Nephron progenitor cell (in vitro differentiated cells): ENCODE data around the gene RASD1.

Experiments
- DNase-seq: peaks from one replicate; pipeline ENCODE4 v3.0.0; 2021
- H3K27ac Mint-ChIP-seq: 2 replicates; pipeline ENCODE4 v1.8.0; 2021; ENCODE audit warnings: mild to moderate bottlenecking, moderate library complexity, mixed read lengths
- H3K27me3 Mint-ChIP-seq: 2 replicates; pipeline ENCODE4 v1.8.0; 2021; ENCODE audit warnings: mild to moderate bottlenecking, low read depth, mixed read lengths; ENCODE audit not compliant: poor library complexity
- H3K36me3 Mint-ChIP-seq: 2 replicates; pipeline ENCODE4 v1.8.0; 2021; ENCODE audit warnings: low read depth, mixed read lengths
- H3K4me1 Mint-ChIP-seq: 2 replicates; pipeline ENCODE4 v1.8.0; 2021; ENCODE audit warnings: mixed read lengths
- H3K4me3 Mint-ChIP-seq: 2 replicates; pipeline ENCODE4 v1.8.0; 2021; ENCODE audit warnings: mild to moderate bottlenecking, moderate library complexity, mixed read lengths
- H3K9me3 Mint-ChIP-seq: 2 replicates; pipeline ENCODE4 v1.8.0; 2021; ENCODE audit warnings: mild to moderate bottlenecking, moderate library complexity, mixed read lengths
- TF ChIP-seq, protein P1 (sequence below): fragments of 200-600 bp; sonication (generic); IDR thresholded peaks from 2 replicates; pipeline ENCODE4 v1.5.0; 2021; ENCODE audit warnings: antibody characterized with exemption

RASD1 gene

DNA sequence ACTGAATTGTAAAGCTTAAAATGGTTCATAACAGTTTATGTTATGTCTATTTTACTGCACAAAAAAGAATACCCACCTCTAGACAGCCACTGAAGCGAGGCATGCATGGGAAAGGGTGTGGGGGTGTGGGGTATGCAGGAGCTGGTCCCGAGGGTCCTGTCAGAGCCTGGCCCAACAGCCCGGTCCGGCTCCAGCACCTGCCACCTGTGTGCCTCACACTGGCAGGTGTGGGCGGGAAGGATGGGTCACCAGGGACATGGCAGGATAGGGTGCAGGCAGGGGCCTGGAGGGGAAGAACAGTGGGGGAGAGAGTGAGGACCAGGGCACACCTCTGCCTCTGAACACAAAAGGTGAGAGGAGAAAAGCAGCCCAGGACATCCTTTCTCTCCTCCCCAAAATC is 22.8 kb upstream of the RASD1 start:
- no peak overlapping the region for H3K27ac Mint-ChIP-seq
- no peak overlapping the region for H3K4me3 Mint-ChIP-seq
- TF ChIP-seq, protein P1, sequence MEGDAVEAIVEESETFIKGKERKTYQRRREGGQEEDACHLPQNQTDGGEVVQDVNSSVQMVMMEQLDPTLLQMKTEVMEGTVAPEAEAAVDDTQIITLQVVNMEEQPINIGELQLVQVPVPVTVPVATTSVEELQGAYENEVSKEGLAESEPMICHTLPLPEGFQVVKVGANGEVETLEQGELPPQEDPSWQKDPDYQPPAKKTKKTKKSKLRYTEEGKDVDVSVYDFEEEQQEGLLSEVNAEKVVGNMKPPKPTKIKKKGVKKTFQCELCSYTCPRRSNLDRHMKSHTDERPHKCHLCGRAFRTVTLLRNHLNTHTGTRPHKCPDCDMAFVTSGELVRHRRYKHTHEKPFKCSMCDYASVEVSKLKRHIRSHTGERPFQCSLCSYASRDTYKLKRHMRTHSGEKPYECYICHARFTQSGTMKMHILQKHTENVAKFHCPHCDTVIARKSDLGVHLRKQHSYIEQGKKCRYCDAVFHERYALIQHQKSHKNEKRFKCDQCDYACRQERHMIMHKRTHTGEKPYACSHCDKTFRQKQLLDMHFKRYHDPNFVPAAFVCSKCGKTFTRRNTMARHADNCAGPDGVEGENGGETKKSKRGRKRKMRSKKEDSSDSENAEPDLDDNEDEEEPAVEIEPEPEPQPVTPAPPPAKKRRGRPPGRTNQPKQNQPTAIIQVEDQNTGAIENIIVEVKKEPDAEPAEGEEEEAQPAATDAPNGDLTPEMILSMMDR: no peak
- H3K9me3 Mint-ChIP-seq: no peaks in the 10 kb centered on the region
- peaks cover 66% of the 10 kb centered on the region for H3K4me1 Mint-ChIP-seq
- no peaks in the 10 kb centered on the region for H3K27me3 Mint-ChIP-seq
- no peaks in the 10 kb centered on the region for H3K36me3 Mint-ChIP-seq
- DNase-seq: no peak

DNA sequence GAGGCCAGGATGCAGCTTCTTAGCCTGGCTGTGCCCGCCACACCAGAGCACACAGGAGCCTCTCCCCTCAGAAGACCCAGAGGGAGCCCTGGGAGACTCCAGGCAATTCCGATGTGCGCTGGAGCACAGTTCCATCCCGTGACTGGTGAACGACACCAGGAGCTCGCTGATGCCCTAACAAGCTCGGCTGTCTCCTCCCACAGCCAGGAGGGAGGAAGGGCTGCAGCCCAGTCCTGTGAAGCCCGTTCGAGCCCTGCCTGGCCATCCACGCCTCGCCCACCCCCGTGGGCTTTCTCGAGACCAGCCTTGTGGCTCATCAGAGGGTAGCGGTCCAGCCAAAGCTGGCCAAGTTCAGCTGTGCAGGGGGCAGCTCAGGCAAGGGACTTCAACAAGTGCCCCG is 21.8 kb upstream of the RASD1 start:
- DNase-seq: peak; percentile 26
- H3K4me3 Mint-ChIP-seq: no peak overlapping the region
- peaks cover 61% of the 10 kb centered on the region for H3K4me1 Mint-ChIP-seq
- TF ChIP-seq, protein P1: no peak
- H3K27me3 Mint-ChIP-seq: no peaks in the 10 kb centered on the region
- no peaks in the 10 kb centered on the region for H3K36me3 Mint-ChIP-seq
- H3K9me3 Mint-ChIP-seq: no peaks in the 10 kb centered on the region
- no peak overlapping the region for H3K27ac Mint-ChIP-seq

DNA sequence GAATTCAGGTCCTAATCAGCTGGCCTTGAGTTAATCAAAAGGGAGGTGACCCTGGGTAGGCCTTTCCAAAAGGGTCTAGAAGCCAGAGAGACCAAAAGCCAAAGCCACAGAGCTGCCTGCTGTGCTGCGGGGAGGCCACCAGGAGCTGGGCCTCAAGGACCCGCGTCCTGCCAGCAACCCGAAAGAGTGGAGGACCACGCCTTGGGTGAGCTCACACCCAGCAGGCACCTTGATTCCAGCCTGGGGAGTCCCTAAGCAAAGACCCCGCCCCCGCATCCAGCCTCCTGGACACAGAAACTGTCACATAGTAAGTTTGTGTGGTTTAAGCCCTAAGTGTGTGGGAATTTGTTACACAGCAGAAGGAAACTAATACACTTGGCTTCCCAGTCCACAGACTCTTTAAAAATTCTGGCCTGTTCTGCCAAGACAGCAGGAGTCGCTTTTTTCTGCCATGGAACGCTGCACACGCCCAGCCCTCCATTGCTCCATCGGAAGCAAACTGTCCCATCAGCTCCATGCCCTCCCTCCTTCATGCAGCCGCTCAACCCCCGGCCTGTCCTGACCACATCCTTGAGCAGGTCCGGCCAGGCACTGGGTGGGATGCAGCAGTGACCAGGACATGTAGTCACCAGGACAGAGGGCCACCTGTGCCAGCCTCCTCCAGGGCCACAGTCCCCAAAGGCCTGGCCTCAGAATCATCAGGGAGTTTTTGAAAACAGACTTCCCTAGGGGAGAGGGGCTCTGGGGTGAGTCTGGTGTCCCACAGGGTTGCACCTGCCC is 20.9 kb upstream of the RASD1 start:
- Mint-ChIP-seq H3K4me1 (peaks cover 53% of the 10 kb centered on the region), H3K27me3 (no peaks in the 10 kb centered on the region), H3K9me3 (no peaks in the 10 kb centered on the region), H3K27ac (no peak overlapping the region), H3K4me3 (no peak overlapping the region), H3K36me3 (no peaks in the 10 kb centered on the region)
- DNase-seq: no peak
- TF ChIP-seq, protein P1: no peak

DNA sequence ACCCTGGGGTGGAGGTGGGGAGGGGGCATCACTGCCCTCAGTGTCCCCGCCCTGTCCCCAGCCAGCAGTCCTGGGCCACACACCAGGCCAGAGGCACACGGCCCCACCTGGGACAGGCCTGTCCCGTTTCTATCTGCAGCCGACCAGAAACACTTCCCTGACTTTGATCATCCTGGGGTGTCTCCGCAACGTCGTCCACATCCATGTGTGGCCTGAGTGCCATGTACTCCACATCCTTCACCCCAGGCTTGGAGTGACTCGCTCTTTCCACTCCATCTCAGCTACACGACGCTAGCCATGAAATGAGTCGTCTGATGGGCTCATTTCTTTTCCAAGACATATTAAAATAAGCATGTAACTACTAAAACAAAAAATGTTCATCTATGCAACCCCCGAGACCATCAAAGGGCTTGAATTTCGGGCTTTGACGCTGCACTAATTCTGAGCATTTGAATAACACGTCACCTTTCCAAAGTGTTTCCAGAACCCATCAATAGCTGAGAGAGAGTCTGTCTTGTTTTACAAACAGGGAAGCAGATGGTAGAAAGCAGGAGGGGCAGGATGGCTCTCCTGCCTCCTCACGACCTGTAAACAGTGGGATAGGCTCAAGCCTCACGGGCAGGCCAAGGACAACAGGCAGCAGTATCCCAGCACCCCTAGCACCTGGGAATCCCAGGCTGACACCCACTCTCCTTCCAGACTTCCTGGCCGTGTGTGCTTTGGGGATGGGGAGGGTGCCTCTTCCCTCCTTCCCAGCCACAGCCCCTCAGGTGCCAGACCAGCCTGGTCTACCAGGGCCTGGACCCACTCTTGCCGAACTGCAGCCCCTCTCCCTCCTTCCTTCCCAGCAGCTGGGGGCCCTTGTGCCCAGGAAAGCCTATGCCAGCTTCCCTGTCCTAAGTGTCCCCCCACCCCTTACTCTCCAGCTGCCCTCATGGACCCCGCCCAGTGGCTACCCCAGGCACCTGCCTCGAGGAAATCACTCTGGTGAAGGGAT is 20.0 kb upstream of the RASD1 start:
- no peak for DNase-seq
- no peaks in the 10 kb centered on the region for H3K27me3 Mint-ChIP-seq
- H3K36me3 Mint-ChIP-seq: no peaks in the 10 kb centered on the region
- peak overlapping the region; percentile 17 for H3K4me3 Mint-ChIP-seq
- H3K9me3 Mint-ChIP-seq: no peaks in the 10 kb centered on the region
- TF ChIP-seq, protein P1: no peak
- peak overlapping the region; percentile 82 for H3K27ac Mint-ChIP-seq
- peaks cover 54% of the 10 kb centered on the region for H3K4me1 Mint-ChIP-seq

DNA sequence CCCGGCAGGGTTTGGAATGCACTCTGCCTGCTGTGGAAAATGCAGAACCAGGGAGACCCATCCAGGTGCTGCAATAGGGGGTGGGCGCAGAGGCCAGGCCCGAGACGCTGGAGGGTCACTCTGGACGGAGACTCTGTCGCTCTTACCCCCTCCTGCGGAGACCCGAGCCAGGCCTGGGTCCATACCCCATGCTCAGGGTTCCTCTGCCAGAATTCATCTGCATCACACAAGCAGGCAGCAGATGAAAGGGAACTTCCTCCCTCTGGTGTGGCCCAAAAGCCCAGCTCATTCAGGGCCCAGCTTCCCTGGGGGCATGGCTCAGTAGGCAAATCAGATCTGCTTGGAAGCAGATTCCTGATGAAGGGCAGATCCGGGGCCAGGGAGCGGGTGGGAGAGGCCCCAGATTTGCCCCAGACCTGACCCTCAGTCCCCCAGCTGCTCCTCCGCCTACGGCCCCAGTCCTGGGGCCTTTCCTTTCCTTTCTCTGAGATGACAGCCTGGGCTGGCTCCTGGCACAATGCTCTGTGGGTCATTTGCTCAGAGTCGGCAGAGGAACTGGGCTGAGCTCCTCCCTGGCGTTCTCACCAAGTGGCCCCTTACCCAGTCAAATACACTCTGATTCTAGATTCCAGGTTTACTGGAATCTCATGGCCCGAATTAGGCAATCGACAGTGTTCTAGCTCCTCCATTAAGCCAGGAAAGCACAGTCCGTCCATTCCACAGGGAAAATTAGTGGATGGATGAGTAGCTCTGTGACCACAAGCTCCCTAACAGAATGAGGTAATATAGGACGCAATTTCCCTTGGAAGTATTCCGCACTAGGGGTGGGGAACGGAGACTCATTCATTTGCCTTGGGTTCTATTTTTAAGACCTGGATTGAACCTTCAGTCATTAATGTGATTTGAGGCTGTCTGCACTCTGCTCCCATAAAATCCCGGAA is 19.1 kb upstream of the RASD1 start:
- Mint-ChIP-seq H3K27ac (peak overlapping the region; percentile 86), H3K4me3 (no peak overlapping the region)

More for the DNA sequence above, 19.1 kb upstream of the RASD1 start:
- Mint-ChIP-seq H3K27me3 (no peaks in the 10 kb centered on the region), H3K4me1 (peaks cover 54% of the 10 kb centered on the region), H3K36me3 (no peaks in the 10 kb centered on the region), H3K9me3 (no peaks in the 10 kb centered on the region)
- TF ChIP-seq, protein P1: no peak
- no peak for DNase-seq
